K562 (cell line): ENCODE results near the gene RTL1. TPM values are rescaled to one million over a fixed set of nuclear protein-coding genes. Genes with fewer than 3 reads are reported as not detected.

ENCODE experiments used
- ATAC-seq: fragments of 200-7000 bp; cut with Tn5 transposase; 3 replicates; pipeline ENCODE4 v1.9.1; 2020; ENCODE audit warnings: moderate library complexity
- BruUV-seq: library from RNA; stranded (reverse); fragments of 400-500 nt; replicated peaks from 2 replicates; lab custom pipeline; 2021; lab: Mats Ljungman, UMichigan
- CTCF ChIA-PET: fragments of 300-600 bp; formaldehyde crosslinking; extraction: SDS; loops from one replicate; lab custom pipeline; 2021; ENCODE audit warnings: low intra/inter-chr PET ratio; lab: Yijun Ruan, JAX
- POLR2A ChIA-PET: fragments of 300-600, 350-650 bp; sonication (Branson Sonifier 250); formaldehyde crosslinking; extraction: SDS; loops from one replicate; lab custom pipeline; 2021; ENCODE audit warnings: antibody characterized with exemption, inconsistent platforms; lab: Yijun Ruan, JAX
- DNase-seq, 4 experiments: peaks; one replicate each; pipeline versions ENCODE4 v3.0.0 to v3.0.0-alpha.2; 2011 to 2018; ENCODE audit warnings: low spot score in 3 of 4, mixed read lengths in 3 of 4; ENCODE audit errors: extremely low read depth in 1 of 4
- FAIRE-seq: peaks from 2 replicates; lab custom pipeline; 2011; peaks lifted over from hg19 to GRCh38; lab: Jason Lieb, UNC
- H2AFZ ChIP-seq: 2 replicates; pipeline ENCODE4 v1.6.0; 2011; ENCODE audit warnings: low read depth, low read length, control low read depth, inconsistent platforms
- H3K27ac ChIP-seq: fragments of 200-600 bp; 3 replicates; pipeline ENCODE4 v1.8.0; 2011; ENCODE audit warnings: low read depth, mild to moderate bottlenecking, control low read depth, inconsistent platforms, low read length, moderate library complexity, mixed read lengths; ENCODE audit errors: extremely low read depth
- H3K27me3 ChIP-seq, 2 experiments: fragments of 300-600 bp in 1 of 2; 2 replicates in 1 of 2; 3 replicates in 1 of 2; pipeline versions ENCODE4 v1.6.0 to v1.8.0; 2011; ENCODE audit warnings: inconsistent platforms in 2 of 2, low read length in 2 of 2, mild to moderate bottlenecking in 1 of 2, mixed read lengths in 1 of 2, moderate library complexity in 1 of 2; ENCODE audit not compliant: control insufficient read depth in 2 of 2, insufficient read depth in 2 of 2
- H3K36me3 ChIP-seq: fragments of 300-600 bp; 3 replicates; pipeline ENCODE4 v1.8.0; 2011; ENCODE audit warnings: mild to moderate bottlenecking, low read length, inconsistent platforms; ENCODE audit not compliant: control insufficient read depth, insufficient read depth
- H3K4me1 ChIP-seq, 2 experiments: fragments of 200-600 bp in 1 of 2; replicated peaks in 1 of 2; 2 replicates in 1 of 2; 3 replicates in 1 of 2; pipeline versions ENCODE4 v1.5.1 to v1.8.0; 2011; ENCODE audit warnings: inconsistent platforms in 2 of 2, low read length in 2 of 2, mild to moderate bottlenecking in 1 of 2, mixed read lengths in 1 of 2, moderate library complexity in 1 of 2; ENCODE audit not compliant: control insufficient read depth in 2 of 2, insufficient read depth in 2 of 2
- H3K4me2 ChIP-seq: 2 replicates; pipeline ENCODE4 v1.6.1; 2011; ENCODE audit warnings: low read length, control low read depth, inconsistent platforms, mixed read lengths; ENCODE audit not compliant: insufficient read depth
- H3K4me3 ChIP-seq: fragments of 200-600 bp; sonication (generic), shearing (Covaris generic); 2 replicates; pipeline ENCODE4 v1.5.1; 2016; ENCODE audit warnings: control low read depth, inconsistent platforms
- H3K79me2 ChIP-seq: fragments of 200-600 bp; 3 replicates; pipeline ENCODE4 v1.8.0; 2011; ENCODE audit warnings: low read length, inconsistent platforms; ENCODE audit not compliant: control insufficient read depth, insufficient read depth
- H3K9ac ChIP-seq, 2 experiments: 2 replicates each; pipeline versions ENCODE4 v1.6.0 to v1.6.1; 2011; ENCODE audit warnings: low read depth in 2 of 2, low read length in 2 of 2, control low read depth in 1 of 2, inconsistent platforms in 1 of 2, mild to moderate bottlenecking in 1 of 2, mixed read lengths in 1 of 2; ENCODE audit not compliant: insufficient read depth in 1 of 2
- H3K9me1 ChIP-seq: one replicate; pipeline ENCODE4 v1.6.0; 2011; ENCODE audit warnings: inconsistent platforms, mild to moderate bottlenecking, low read length, moderate library complexity; ENCODE audit not compliant: control insufficient read depth, insufficient read depth
- H3K9me3 ChIP-seq: replicated peaks from 2 replicates; pipeline ENCODE4 v1.5.1; 2011; ENCODE audit warnings: low read depth, low read length, inconsistent platforms; ENCODE audit not compliant: control insufficient read depth, insufficient read depth
- H4K20me1 ChIP-seq: replicated peaks from 2 replicates; pipeline ENCODE4 v1.6.1; 2011; ENCODE audit warnings: low read length, inconsistent platforms, mixed read lengths; ENCODE audit not compliant: control insufficient read depth, insufficient read depth
- ETS2 ChIP-seq: IDR thresholded peaks from 2 replicates; pipeline ENCODE4 v1.6.1; 2016; ENCODE audit warnings: borderline replicate concordance, missing genetic modification characterization, mild to moderate bottlenecking, moderate library complexity, missing compliant biosample characterization; ENCODE audit not compliant: poor library complexity, severe bottlenecking
- ZNF518B ChIP-seq: fragments of 250-450 bp; sonication (Bioruptor Pico); IDR thresholded peaks from 2 replicates; pipeline ENCODE4 v1.5.0; 2021; ENCODE audit warnings: mild to moderate bottlenecking, moderate library complexity
- WGBS: fragments of 100-300 bp; shearing (Covaris generic); methylation state at CpG from one replicate; pipeline ENCODE4 v1.1.6; 2016; ENCODE audit warnings: low coverage, mixed read lengths; ENCODE audit not compliant: insufficient coverage; ENCODE audit errors: missing lambda C conversion rate; 5-methylcytosine and 5-hydroxymethylcytosine counted together
- in situ Hi-C: fragments of 300-500 bp; cut with MboI; formaldehyde crosslinking; loops from 4 replicates; pipeline ENCODE4 v1.15.0; 2018; ENCODE audit warnings: inconsistent platforms, mixed read lengths
- intact Hi-C: fragments of 100-400 bp; cut with micrococcal nuclease; formaldehyde crosslinking; loops from 2 replicates; pipeline ENCODE4 v1.14.2; 2022
- polyA plus RNA-seq, 8 experiments: library from polyadenylated mRNA; depleted of rRNA in 4 of 8; stranded (reverse) in 5 of 8; unstranded in 3 of 8; fragments of >200 nt; fragmentation: Nextera tagmentation in 2 of 8; fragmentation: Illumina TruSeq in 1 of 8; extraction: Ambion mirVana in 2 of 8; extraction: Trizol in 1 of 8; gene quantifications; 2 replicates each; pipeline versions ENCODE4 v1.2.1 to v1.2.3, GENCODE V29; 2011 to 2014; ENCODE audit warnings: inconsistent platforms in 1 of 8, missing spikeins in 1 of 8
- total RNA-seq, 7 experiments: library from RNA; depleted of rRNA in 6 of 7; stranded (reverse); fragments of >200 nt in 6 of 7; fragmentation: Illumina TruSeq in 2 of 7; extraction: Trizol in 2 of 7; gene quantifications; 2 replicates each; pipeline versions ENCODE4 v1.2.1 to v1.2.3, GENCODE V29; 2011 to 2021; ENCODE audit warnings: low replicate concordance in 1 of 7

The RTL1 gene
- total and polyA plus RNA-seq, 9 of the 15 experiments (the other 6 are each of a cell fraction or from before 2014, with no cell fraction given): not detected

- intact Hi-C loops (no loop called here), in situ Hi-C loops (no loop called here)
- ATAC-seq (no peak), DNase-seq (no peak), FAIRE-seq (no peak)
- no peak for TF ChIP-seq ZNF518B
- TF ChIP-seq ETS2: no peak
- Histone ChIP-seq H3K4me3 (no peak overlapping the region), H4K20me1 (no peaks in the 10 kb centered on the region), H3K9me1 (no peaks in the 10 kb centered on the region), H3K4me2 (no peak overlapping the region), H3K9ac (no peak overlapping the region; a peak in 1 of 4 replicates), H3K36me3 (no peaks in the 10 kb centered on the region), H3K79me2 (no peaks in the 10 kb centered on the region), H3K4me1 (peaks cover 0 to 7% of the 10 kb centered on the region in 2 experiments; a peak in 2 of 5 replicates), H3K27ac (no peak overlapping the region), H3K9me3 (no peaks in the 10 kb centered on the region), H3K27me3 (peaks cover 0 to 35% of the 10 kb centered on the region in 2 experiments; a peak in 2 of 5 replicates), H2AFZ (no peak overlapping the region)
- POLR2A ChIA-PET: no interaction called here
- BruUV-seq: no TSS peak
- CTCF ChIA-PET: no interaction called here
- WGBS: 28% methylated on average over 27 of the region's 34 CpGs
These were observed 23.0 kb downstream of the RTL1 start for GRCh38 chr14:100880271-100881101.
